Activated T-helper 1 cell treated with anti-CD3 and anti-CD28 coated beads, Interleukin-12 subunit alpha, Interleukin-12 subunit beta, Interleukin-2, Interleukin-4 antibody, amounts not matched to agents 30 ng/mL and 10 ng/mL and 1 ng/mL, durations not matched to agents 14 hours and 24 hours and 36 hours (primary cell): ENCODE results near the gene BMPER. TPM values are rescaled to one million over a fixed set of nuclear protein-coding genes. Genes with fewer than 3 reads are reported as not detected.

Experiments used
- DNase-seq: peaks from one replicate; pipeline ENCODE4 v3.0.0; 2021; ENCODE audit warnings: low spot score
- H3K27ac Mint-ChIP-seq: one replicate; pipeline ENCODE4 v1.8.0; 2021; ENCODE audit warnings: mild to moderate bottlenecking, mixed read lengths
- H3K27me3 Mint-ChIP-seq: one replicate; pipeline ENCODE4 v1.8.0; 2022; ENCODE audit warnings: mild to moderate bottlenecking, moderate library complexity, mixed read lengths; ENCODE audit not compliant: insufficient read depth
- H3K36me3 Mint-ChIP-seq: one replicate; pipeline ENCODE4 v1.8.0; 2021; ENCODE audit warnings: low read depth, mixed read lengths
- H3K4me1 Mint-ChIP-seq: one replicate; pipeline ENCODE4 v1.8.0; 2021; ENCODE audit warnings: low read depth, mixed read lengths
- H3K4me3 Mint-ChIP-seq: one replicate; pipeline ENCODE4 v1.8.0; 2021; ENCODE audit warnings: mild to moderate bottlenecking, moderate library complexity, mixed read lengths
- H3K9me3 Mint-ChIP-seq: one replicate; pipeline ENCODE4 v1.8.0; 2021; ENCODE audit warnings: mixed read lengths
- intact Hi-C: fragments of 100-400 bp; cut with micrococcal nuclease; formaldehyde crosslinking; loops from one replicate; pipeline ENCODE4 v1.15.1; 2024
- total RNA-seq: library from RNA; stranded (reverse); gene quantifications from 2 replicates; pipeline ENCODE4 v1.2.3, GENCODE V29; 2022

The BMPER gene
- total RNA-seq, 1 donor from 2014 or later, result not detected

- Mint-ChIP-seq H3K4me1 (no peaks in the 10 kb centered on the region), H3K27me3 (no peaks in the 10 kb centered on the region), H3K9me3 (no peaks in the 10 kb centered on the region), H3K27ac (no peak overlapping the region), H3K4me3 (no peak overlapping the region), H3K36me3 (no peaks in the 10 kb centered on the region)
- intact Hi-C loops, result no loop called here
- no peak for DNase-seq
These were observed 13.3 kb downstream of the BMPER start for GRCh38 chr7:33918438-33919143.

- intact Hi-C loops, result no loop called here
- no peak overlapping the region for H3K27ac Mint-ChIP-seq
These were observed 14.1 kb downstream of the BMPER start for GRCh38 chr7:33919449-33919848.

GRCh38 chr7:33921216-33921938 is 16.0 kb downstream of the BMPER start:
- intact Hi-C loops, result no loop called here
- H3K27me3 Mint-ChIP-seq, result peaks cover 2% of the 10 kb centered on the region
- H3K36me3 Mint-ChIP-seq, result no peaks in the 10 kb centered on the region
- no peak for DNase-seq
- no peak overlapping the region for H3K4me3 Mint-ChIP-seq
- no peaks in the 10 kb centered on the region for H3K9me3 Mint-ChIP-seq
- no peak overlapping the region for H3K27ac Mint-ChIP-seq
- H3K4me1 Mint-ChIP-seq, result no peaks in the 10 kb centered on the region

More at GRCh38 chr7:33919449-33919848, 14.1 kb downstream of the BMPER start:
- Mint-ChIP-seq H3K36me3 (no peaks in the 10 kb centered on the region), H3K27me3 (peaks cover 2% of the 10 kb centered on the region), H3K4me3 (no peak overlapping the region), H3K9me3 (no peaks in the 10 kb centered on the region), H3K4me1 (no peaks in the 10 kb centered on the region)
- no peak for DNase-seq

DNA sequence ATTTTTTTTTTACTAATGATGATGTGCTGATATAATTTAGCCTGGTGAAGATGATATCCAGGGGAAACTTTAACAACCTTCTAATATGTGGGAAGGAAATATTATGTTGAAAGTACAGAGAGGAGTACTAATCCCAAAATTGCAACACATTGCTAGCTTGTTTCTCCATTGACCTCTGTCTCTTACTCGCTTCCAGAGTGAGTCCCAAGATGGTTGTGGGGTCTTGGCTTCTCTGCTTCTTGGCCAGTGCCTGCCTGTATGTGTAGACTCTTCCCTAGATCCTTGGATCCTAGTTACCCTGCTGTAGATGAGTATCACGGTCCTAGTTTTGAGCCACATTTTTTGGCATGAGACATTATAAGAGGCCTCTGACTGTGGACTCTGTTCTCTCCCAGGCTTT is 17.5 kb downstream of the BMPER start:
- no peak overlapping the region for H3K27ac Mint-ChIP-seq
- intact Hi-C loops, result no loop called here
- H3K4me1 Mint-ChIP-seq, result no peaks in the 10 kb centered on the region
- H3K36me3 Mint-ChIP-seq, result no peaks in the 10 kb centered on the region
- DNase-seq, result no peak
- H3K27me3 Mint-ChIP-seq, result peaks cover 2% of the 10 kb centered on the region
- H3K9me3 Mint-ChIP-seq, result no peaks in the 10 kb centered on the region
- H3K4me3 Mint-ChIP-seq, result no peak overlapping the region

DNA sequence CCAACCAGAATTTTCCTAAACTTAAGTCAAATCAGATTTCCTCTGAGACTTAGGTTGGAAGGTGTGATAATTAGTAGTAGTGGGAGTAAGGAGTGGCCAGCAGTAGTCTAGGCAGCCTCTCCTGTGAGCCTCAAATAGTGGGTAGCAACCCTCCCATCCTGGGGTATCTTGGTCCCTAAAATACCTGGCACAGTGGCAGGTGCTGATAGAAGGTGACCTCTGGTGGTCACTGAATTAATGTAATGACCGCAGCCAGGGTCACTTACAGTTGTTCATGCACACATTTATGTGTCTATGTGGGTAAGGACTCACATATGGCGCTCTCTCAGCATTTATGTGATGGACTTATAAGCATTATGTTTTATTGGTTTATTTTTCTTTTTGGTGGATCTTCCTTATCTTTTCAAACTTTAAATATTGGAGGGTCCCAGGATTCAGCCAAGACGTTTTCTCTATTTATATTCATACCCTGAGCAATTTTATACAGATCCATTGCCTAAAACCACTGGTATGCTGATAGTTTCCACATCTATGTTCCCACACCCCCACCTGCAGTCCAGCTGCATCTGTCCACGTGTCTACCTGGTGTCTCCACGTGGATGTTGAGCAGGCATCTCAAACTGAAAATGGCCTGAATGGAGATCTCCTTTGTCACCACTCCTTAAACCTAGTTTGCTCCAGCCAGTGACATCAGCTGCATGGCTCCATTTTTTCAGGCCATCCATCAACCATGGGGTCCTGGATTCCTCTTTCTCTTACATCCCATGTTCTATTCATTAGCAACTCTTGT is 18.3 kb downstream of the BMPER start:
- Mint-ChIP-seq H3K27me3 (peaks cover 2% of the 10 kb centered on the region), H3K27ac (no peak overlapping the region), H3K4me3 (no peak overlapping the region), H3K9me3 (no peaks in the 10 kb centered on the region), H3K36me3 (no peaks in the 10 kb centered on the region), H3K4me1 (no peaks in the 10 kb centered on the region)
- intact Hi-C loops, result no loop called here
- DNase-seq, result no peak

DNA sequence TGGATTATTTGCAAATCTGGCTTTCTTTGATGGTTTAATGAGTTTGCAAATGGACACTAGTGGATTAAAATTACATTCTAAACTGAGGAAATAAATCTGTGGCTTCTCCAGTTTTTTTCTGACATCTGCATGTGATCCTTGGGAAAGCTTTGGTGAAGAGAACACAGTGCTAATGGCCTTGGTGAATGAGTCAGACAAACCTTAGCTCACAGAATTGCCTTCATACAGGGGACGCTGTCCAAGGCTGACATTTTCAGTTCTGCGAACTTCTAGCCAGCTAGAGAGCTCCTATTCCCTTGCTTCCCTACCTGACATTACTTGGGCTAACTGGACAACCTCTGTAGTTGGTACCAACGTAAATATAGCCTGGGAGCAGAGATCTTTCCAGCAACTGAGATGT is 21.2 kb downstream of the BMPER start:
- Mint-ChIP-seq H3K4me1 (no peaks in the 10 kb centered on the region), H3K9me3 (no peaks in the 10 kb centered on the region), H3K36me3 (no peaks in the 10 kb centered on the region), H3K4me3 (no peak overlapping the region), H3K27me3 (peaks cover 2% of the 10 kb centered on the region), H3K27ac (no peak overlapping the region)
- no peak for DNase-seq
- intact Hi-C loops, result no loop called here

DNA sequence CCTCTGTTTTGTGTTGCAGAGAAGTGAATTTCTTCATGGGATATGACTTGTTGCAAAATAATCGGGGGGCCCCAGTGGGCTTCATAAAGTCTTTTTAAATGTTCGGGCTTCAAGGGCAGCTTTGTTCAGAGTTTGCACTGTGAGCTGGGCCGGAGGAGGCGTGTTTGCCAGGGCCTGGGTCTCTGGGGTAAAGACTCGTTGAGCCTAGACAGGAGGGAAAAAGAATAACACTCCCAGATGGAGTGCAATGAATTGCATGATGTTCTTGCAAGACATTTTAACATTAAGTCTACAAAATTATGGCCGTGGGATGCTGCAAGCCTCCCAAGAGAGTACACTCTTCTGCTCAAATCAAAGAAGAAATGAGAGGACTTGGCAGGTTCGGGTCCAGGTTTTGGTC is 23.6 kb downstream of the BMPER start:
- Mint-ChIP-seq H3K27ac (no peak overlapping the region), H3K36me3 (no peaks in the 10 kb centered on the region), H3K4me3 (no peak overlapping the region), H3K4me1 (no peaks in the 10 kb centered on the region), H3K27me3 (peaks cover 7% of the 10 kb centered on the region), H3K9me3 (no peaks in the 10 kb centered on the region)
- no peak for DNase-seq
- intact Hi-C loops, result no loop called here

GRCh38 chr7:33932221-33932620 is 26.9 kb downstream of the BMPER start:
- H3K27me3 Mint-ChIP-seq, result peaks cover 6% of the 10 kb centered on the region
- H3K27ac Mint-ChIP-seq, result no peak overlapping the region
- no peak overlapping the region for H3K4me3 Mint-ChIP-seq
- H3K36me3 Mint-ChIP-seq, result no peaks in the 10 kb centered on the region
- no peaks in the 10 kb centered on the region for H3K9me3 Mint-ChIP-seq
- no peak for DNase-seq
- intact Hi-C loops, result loop anchor here (5.0 kb wide), 1 partner anchor 690 kb away; no protein-coding TSS in a partner anchor
- H3K4me1 Mint-ChIP-seq, result no peaks in the 10 kb centered on the region

- peaks cover 6% of the 10 kb centered on the region for H3K27me3 Mint-ChIP-seq
- intact Hi-C loops, result loop anchor here (1.0 to 5.0 kb wide), 2 partner anchors 156 to 691 kb away; no protein-coding TSS in a partner anchor
- H3K36me3 Mint-ChIP-seq, result no peaks in the 10 kb centered on the region
- no peaks in the 10 kb centered on the region for H3K9me3 Mint-ChIP-seq
- H3K4me3 Mint-ChIP-seq, result no peak overlapping the region
- DNase-seq, result peak; percentile 36
- no peaks in the 10 kb centered on the region for H3K4me1 Mint-ChIP-seq
- H3K27ac Mint-ChIP-seq, result no peak overlapping the region
These were observed 27.6 kb downstream of the BMPER start for GRCh38 chr7:33932832-33933468.

GRCh38 chr7:33933611-33934281 is 28.4 kb downstream of the BMPER start:
- no peak for DNase-seq
- H3K36me3 Mint-ChIP-seq, result no peaks in the 10 kb centered on the region
- peaks cover 6% of the 10 kb centered on the region for H3K27me3 Mint-ChIP-seq
- H3K9me3 Mint-ChIP-seq, result no peaks in the 10 kb centered on the region
- no peak overlapping the region for H3K4me3 Mint-ChIP-seq
- intact Hi-C loops, result loop anchor here (1.0 to 5.0 kb wide), 2 partner anchors 156 to 691 kb away; no protein-coding TSS in a partner anchor
- H3K4me1 Mint-ChIP-seq, result no peaks in the 10 kb centered on the region
- no peak overlapping the region for H3K27ac Mint-ChIP-seq

DNA sequence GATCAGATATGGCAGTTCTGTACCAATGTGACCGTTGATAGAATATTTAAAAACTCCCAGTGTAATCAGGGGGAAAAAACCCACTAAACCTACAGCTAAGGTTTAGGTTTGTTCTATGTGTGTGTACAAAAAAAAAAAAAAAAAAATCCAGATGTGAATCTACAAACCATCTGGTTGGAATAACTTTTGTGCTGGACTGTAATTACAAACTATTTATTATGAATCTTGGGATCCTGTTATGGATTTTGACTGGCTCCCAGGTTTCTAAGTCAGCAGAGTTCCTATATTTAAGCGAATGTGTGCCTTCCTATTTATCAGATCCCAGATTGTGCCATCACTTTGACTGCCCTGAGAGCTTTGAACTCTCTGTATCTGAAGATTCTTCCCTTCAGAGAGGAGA is 29.1 kb downstream of the BMPER start:
- no peak overlapping the region for H3K27ac Mint-ChIP-seq
- peaks cover 6% of the 10 kb centered on the region for H3K27me3 Mint-ChIP-seq
- intact Hi-C loops, result loop anchor here (5.0 kb wide), 1 partner anchor 692 kb away; no protein-coding TSS in a partner anchor

DNA sequence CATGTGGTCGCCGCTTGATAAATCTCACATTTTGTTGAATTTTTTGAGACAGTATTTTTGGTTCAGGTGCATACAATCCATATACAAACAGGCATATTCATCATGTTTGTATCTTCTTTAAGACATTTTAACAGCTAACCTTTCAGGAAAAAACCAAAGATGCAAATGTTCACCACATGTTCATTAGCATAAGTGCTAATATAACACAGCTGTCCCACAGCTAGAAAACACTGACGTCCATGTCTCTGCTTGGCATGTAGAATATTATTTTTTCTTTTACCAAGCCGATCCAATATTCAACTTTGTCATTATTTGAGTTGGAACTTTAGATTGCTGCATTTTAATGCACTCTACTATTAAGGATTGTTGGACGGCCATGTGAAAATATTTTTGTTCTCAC is 31.2 kb downstream of the BMPER start:
- Mint-ChIP-seq H3K27me3 (peaks cover 6% of the 10 kb centered on the region), H3K4me1 (no peaks in the 10 kb centered on the region), H3K9me3 (no peaks in the 10 kb centered on the region), H3K27ac (no peak overlapping the region), H3K36me3 (no peaks in the 10 kb centered on the region), H3K4me3 (no peak overlapping the region)
- intact Hi-C loops, result no loop called here
- no peak for DNase-seq

More for the DNA sequence above, 29.1 kb downstream of the BMPER start:
- no peaks in the 10 kb centered on the region for H3K9me3 Mint-ChIP-seq
- H3K36me3 Mint-ChIP-seq, result no peaks in the 10 kb centered on the region
- no peak overlapping the region for H3K4me3 Mint-ChIP-seq
- no peaks in the 10 kb centered on the region for H3K4me1 Mint-ChIP-seq
- no peak for DNase-seq
